ENCODE measurements around the gene ADM2. TPM values are rescaled to one million over a fixed set of nuclear protein-coding genes. Genes with fewer than 3 reads are reported as not detected.

Gene ADM2
- total RNA-seq, 6 experiments from 2014 or later: 1.0 to 19.2 (median 2.2) TPM

- Histone ChIP-seq H3K4me1 (peaks cover 0 to 19% (median 4%) of the 10 kb centered on the region in 4 donors), H3K27ac (no peak overlapping the region), H3K36me3 (no peaks in the 10 kb centered on the region), H3K9me3 (no peaks in the 10 kb centered on the region), H3K4me3 (no peak overlapping the region), H3K27me3 (no peaks in the 10 kb centered on the region)
- ATAC-seq: no peak
- 72% methylated on average over 6 of the region's 7 CpGs for WGBS (ENCODE audit: insufficient coverage, low coverage, low lambda C conversion rate, missing lambda C conversion rate)
- TF ChIP-seq CTCF (IDR thresholded peaks at IDR 0.05) (no peak), POLR2A (IDR thresholded peaks at IDR 0.05) (no peak)
- DNase-seq: no peak
- intact Hi-C loops (cut with DNase I): no loop called here
These were observed 4.5 kb upstream of the ADM2 start for GRCh38 chr22:50476868-50477267.

- no peak for TF ChIP-seq POLR2A (IDR thresholded peaks at IDR 0.05)
- no peak for TF ChIP-seq CTCF (IDR thresholded peaks at IDR 0.05)
- Histone ChIP-seq H3K27ac (no peak overlapping the region), H3K36me3 (no peaks in the 10 kb centered on the region), H3K9me3 (no peaks in the 10 kb centered on the region), H3K4me3 (no peak overlapping the region), H3K4me1 (peaks cover 0 to 23% (median 4%) of the 10 kb centered on the region in 4 donors), H3K27me3 (no peaks in the 10 kb centered on the region)
- DNase-seq (no peak), ATAC-seq (no peak)
- intact Hi-C loops (cut with DNase I): no loop called here
- 95% methylated on average over 9 of the region's 12 CpGs for WGBS (ENCODE audit: insufficient coverage, low coverage, low lambda C conversion rate, missing lambda C conversion rate)
These were observed 3.4 kb upstream of the ADM2 start for GRCh38 chr22:50477923-50478322.

- no peak overlapping the region for H3K4me3 ChIP-seq
- H3K27me3 ChIP-seq: no peaks in the 10 kb centered on the region
- no peaks in the 10 kb centered on the region for H3K36me3 ChIP-seq
- no peak overlapping the region for H3K27ac ChIP-seq
- intact Hi-C loops (cut with DNase I): loop anchor here in 1 of 2 donors (10.0 kb wide), 1 partner anchor 235 kb away; the partner anchor contains the start of gene TUBGCP6
- DNase-seq (no peak), ATAC-seq (no peak)
- no peak for TF ChIP-seq CTCF (IDR thresholded peaks at IDR 0.05)
- no peak for TF ChIP-seq POLR2A (IDR thresholded peaks at IDR 0.05)
- WGBS (ENCODE audit: insufficient coverage, low coverage, low lambda C conversion rate, missing lambda C conversion rate): 40% methylated on average over 1 of the region's 11 CpGs
- H3K4me1 ChIP-seq: peaks cover 0 to 15% (median 0%) of the 10 kb centered on the region in 4 donors
- H3K9me3 ChIP-seq: no peaks in the 10 kb centered on the region
These were observed 1.6 kb upstream of the ADM2 start for GRCh38 chr22:50479721-50480120.

GRCh38 chr22:50481045-50481439 is 301 bp upstream of the ADM2 start:
- DNase-seq: no peak
- no CpG with 5 or more reads among the region's 45 CpGs for WGBS (ENCODE audit: insufficient coverage, low coverage, low lambda C conversion rate, missing lambda C conversion rate)
- Histone ChIP-seq H3K9me3 (no peaks in the 10 kb centered on the region), H3K4me3 (peak overlapping the region; percentile 45 to 53 (median 52)), H3K27me3 (no peaks in the 10 kb centered on the region), H3K4me1 (peaks cover 0 to 11% (median 1%) of the 10 kb centered on the region in 4 donors), H3K27ac (no peak overlapping the region), H3K36me3 (no peaks in the 10 kb centered on the region)
- ATAC-seq: no peak
- intact Hi-C loops (cut with DNase I): loop anchor here in 1 of 2 donors (10.0 kb wide), 1 partner anchor 236 kb away; the partner anchor contains the start of gene TUBGCP6
- TF ChIP-seq CTCF (IDR thresholded peaks at IDR 0.05): no peak
- no peak for TF ChIP-seq POLR2A (IDR thresholded peaks at IDR 0.05)

Measured in right lobe of liver (tissue), 6 donors.